ENCODE data around the gene MAGIX. TPM values are rescaled to one million over a fixed set of nuclear protein-coding genes. Genes with fewer than 3 reads are reported as not detected.

The MAGIX gene
- total RNA-seq, 1 experiment from 2014 or later = 1.9 TPM

DNA sequence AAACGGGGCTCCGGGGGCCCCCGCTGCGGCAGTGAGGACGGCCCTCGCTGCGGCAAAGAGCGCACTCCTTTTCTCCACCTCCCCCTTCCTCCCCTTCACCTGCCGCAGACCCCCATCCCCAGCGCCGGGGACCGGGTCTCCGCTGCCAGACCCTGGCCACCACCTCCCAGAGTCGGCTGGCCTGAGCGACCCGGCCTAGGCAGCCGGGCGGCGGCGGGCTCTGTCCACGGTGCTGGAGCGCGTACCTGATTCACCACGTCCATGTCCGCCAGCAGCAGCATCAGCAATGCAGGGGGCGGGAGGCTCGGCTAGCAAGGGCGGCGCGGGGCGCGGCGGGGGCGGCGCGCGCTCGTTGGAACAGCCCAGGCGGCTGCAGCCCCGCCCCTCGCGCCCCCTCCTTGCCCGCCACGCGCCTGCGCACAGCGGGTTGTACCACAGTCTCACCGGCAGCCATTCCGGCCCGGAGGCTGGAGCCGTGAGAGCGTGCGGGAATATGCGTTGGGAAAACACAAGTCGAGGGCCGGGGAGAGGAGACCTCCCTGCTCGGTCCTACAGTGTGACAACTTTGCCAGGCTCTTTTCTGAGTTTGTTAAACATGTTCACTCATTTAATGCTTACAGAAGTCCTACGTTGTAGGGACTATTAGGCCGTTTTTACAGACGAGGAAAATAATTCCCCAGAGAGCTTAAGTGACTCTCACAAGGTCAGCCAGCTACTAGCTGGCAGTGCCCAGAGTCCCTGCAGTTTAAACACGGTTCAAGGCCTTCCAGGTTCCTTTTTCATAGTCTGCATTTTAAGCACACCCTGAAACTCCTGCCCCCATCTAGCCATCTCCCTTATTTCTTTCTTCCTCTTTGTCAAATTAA is 37.6 kb downstream of the MAGIX start, which contains the start of gene SYP:
Gene SYP, minus strand, starts transcription at position 288 of the 866 bp plus-strand sequence. Its CDS starts 7 bp downstream, at position 281.
- Histone ChIP-seq H2BK20ac (ENCODE audit: low read depth, low read length, poor library complexity, severe bottlenecking) (no peak within 1 kb of the TSS), H3K27ac (ENCODE audit: insufficient read length, low read depth, low read length) (no peak within 1 kb of the TSS), H4K20me1 (ENCODE audit: control insufficient read depth, insufficient read depth, insufficient read length) (no peaks in the 10 kb centered on the region), H3K56ac (ENCODE audit: insufficient read length, low read depth, low read length) (no peak within 1 kb of the TSS), H3K4me2 (ENCODE audit: insufficient read depth, insufficient read length, low read length) (peak within 1 kb of the TSS; percentile 52), H2BK5ac (ENCODE audit: insufficient read length, low read length) (no peak within 1 kb of the TSS), H3K4me1 (ENCODE audit: insufficient read depth, low read length) (no peaks in the 10 kb centered on the region), H4K5ac (ENCODE audit: insufficient read length, low read depth, low read length) (no peak within 1 kb of the TSS), H2BK15ac (ENCODE audit: low read depth, low read length) (no peak within 1 kb of the TSS), H3K4ac (ENCODE audit: low read depth, low read length) (no peak within 1 kb of the TSS), H3K18ac (ENCODE audit: insufficient read length, low read depth, low read length) (no peak within 1 kb of the TSS), H4K8ac (replicated peaks; ENCODE audit: insufficient read length, low read depth, low read length) (no peak within 1 kb of the TSS), H3K23ac (ENCODE audit: insufficient read length, low read depth, low read length) (no peak within 1 kb of the TSS), H3K79me1 (ENCODE audit: insufficient read depth, low read depth, low read length, poor library complexity, severe bottlenecking) (no peaks in the 10 kb centered on the region), H3K23me2 (ENCODE audit: insufficient read length, low read depth, low read length, poor library complexity, severe bottlenecking) (peaks cover 14% of the 10 kb centered on the region), H3K9ac (ENCODE audit: extremely low read depth, insufficient read length, low read length) (no peak within 1 kb of the TSS), H3K27me3 (ENCODE audit: insufficient read depth, low read length) (no peaks in the 10 kb centered on the region), H2BK120ac (ENCODE audit: low read depth, low read length, poor library complexity, severe bottlenecking) (no peak within 1 kb of the TSS), H4K91ac (ENCODE audit: insufficient read length, low read depth, low read length) (no peak within 1 kb of the TSS), H3K79me2 (ENCODE audit: insufficient read depth, low read length) (no peaks in the 10 kb centered on the region), H3K14ac (ENCODE audit: insufficient read depth, low read length) (no peak within 1 kb of the TSS), H3T11ph (ENCODE audit: low read length) (no peak within 1 kb of the TSS), H2AFZ (ENCODE audit: low read length) (no peak within 1 kb of the TSS), H2AK5ac (ENCODE audit: insufficient read length, low read length) (no peak within 1 kb of the TSS), H2BK12ac (ENCODE audit: insufficient read length, low read depth, low read length) (no peak within 1 kb of the TSS), H3K9me3 (ENCODE audit: control insufficient read depth, low read depth, low read length) (peaks cover 27% of the 10 kb centered on the region)
- WGBS (ENCODE audit: extremely low coverage, insufficient read length, low lambda C conversion rate) = no CpG with 5 or more reads among the region's 61 CpGs
- H3K27ac Mint-ChIP-seq = peak within 1 kb of the TSS in 1 of 3 experiments; percentile 62; a peak in 3 of 7 replicates
- H3K4me3 Mint-ChIP-seq = peak within 1 kb of the TSS; percentile 53 to 84
- TF ChIP-seq, protein P1, sequence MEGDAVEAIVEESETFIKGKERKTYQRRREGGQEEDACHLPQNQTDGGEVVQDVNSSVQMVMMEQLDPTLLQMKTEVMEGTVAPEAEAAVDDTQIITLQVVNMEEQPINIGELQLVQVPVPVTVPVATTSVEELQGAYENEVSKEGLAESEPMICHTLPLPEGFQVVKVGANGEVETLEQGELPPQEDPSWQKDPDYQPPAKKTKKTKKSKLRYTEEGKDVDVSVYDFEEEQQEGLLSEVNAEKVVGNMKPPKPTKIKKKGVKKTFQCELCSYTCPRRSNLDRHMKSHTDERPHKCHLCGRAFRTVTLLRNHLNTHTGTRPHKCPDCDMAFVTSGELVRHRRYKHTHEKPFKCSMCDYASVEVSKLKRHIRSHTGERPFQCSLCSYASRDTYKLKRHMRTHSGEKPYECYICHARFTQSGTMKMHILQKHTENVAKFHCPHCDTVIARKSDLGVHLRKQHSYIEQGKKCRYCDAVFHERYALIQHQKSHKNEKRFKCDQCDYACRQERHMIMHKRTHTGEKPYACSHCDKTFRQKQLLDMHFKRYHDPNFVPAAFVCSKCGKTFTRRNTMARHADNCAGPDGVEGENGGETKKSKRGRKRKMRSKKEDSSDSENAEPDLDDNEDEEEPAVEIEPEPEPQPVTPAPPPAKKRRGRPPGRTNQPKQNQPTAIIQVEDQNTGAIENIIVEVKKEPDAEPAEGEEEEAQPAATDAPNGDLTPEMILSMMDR (conservative IDR thresholded peaks at IDR 0.05) = no peak
- H3K36me3 Mint-ChIP-seq (ENCODE audit: insufficient read depth in 1 of 3, low read depth in 3 of 3) = peaks cover 0 to 14% (median 5%) of the 10 kb centered on the region in 3 experiments; a peak in 5 of 7 replicates
- H3K9me3 Mint-ChIP-seq = peaks cover 74 to 84% of the 10 kb centered on the region in 2 experiments
- DNase-seq = peak; percentile 94
- peaks cover 17% of the 10 kb centered on the region for H3K27me3 Mint-ChIP-seq (ENCODE audit: low read depth)
- peaks cover 11 to 26% of the 10 kb centered on the region in 2 experiments; a peak in 3 of 4 replicates for H3K4me1 Mint-ChIP-seq

Data from H9 (cell line).